HG03469 (cell line): ENCODE results near the gene ST6GALNAC4.
A peak's percentile ranks its signal among the peaks of the same experiment; 100 is the strongest.

ENCODE experiments used
- ATAC-seq: cut with Tn5 transposase; IDR thresholded peaks from one replicate; pipeline ENCODE4 v1.9.1; 2021; ENCODE audit warnings: mild to moderate bottlenecking, moderate library complexity, moderate number of reproducible peaks; ENCODE audit not compliant: unreplicated experiment

Gene ST6GALNAC4, protein sequence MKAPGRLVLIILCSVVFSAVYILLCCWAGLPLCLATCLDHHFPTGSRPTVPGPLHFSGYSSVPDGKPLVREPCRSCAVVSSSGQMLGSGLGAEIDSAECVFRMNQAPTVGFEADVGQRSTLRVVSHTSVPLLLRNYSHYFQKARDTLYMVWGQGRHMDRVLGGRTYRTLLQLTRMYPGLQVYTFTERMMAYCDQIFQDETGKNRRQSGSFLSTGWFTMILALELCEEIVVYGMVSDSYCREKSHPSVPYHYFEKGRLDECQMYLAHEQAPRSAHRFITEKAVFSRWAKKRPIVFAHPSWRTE

DNA sequence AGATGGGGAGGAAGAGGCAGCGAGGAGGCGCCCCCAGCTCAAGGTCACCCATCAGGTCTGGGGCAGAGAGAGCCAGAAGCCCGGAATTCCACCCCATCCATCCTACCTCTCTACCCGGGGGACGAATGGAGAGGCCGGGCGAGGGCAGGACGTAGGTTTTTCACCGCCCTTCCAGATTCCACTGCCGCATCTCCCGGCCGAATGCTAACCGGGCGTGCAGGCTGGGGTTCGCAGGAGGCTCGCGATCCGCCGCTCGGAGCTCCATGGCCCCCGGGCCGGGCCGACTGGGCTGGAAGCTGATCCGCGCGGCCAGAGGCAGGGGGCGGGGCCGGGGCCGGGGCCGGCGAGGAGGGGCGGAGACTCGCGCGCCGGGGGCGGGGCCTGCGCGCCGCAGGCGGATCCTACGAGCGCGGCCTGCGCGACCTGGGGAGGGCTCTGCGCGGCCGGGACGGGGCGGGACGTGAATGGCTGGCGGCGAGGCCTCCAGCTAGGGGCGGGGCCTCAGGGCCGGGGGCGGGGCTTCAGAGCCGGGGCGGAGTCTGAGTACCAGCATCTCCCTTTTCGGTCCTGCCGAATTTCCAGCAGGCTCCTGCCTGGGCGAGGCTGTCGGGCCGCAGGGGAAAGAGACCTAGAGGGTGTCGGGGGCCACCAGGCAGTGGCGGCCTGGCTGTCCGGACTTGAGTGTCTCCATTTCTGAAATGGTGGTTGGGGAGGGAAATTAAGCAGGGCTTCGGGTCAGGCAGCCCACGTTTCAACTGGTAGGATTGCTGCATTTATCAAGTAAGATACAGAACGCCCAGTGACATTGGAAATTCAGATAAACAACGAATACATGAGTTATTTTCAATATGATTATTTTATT, at the start of gene ST6GALNAC4:
Gene ST6GALNAC4, minus strand, starts transcription at position 322 of the 862 bp plus-strand sequence. CDS start 622 bp downstream, outside the sequence.
- peak; percentile 34 for ATAC-seq

DNA sequence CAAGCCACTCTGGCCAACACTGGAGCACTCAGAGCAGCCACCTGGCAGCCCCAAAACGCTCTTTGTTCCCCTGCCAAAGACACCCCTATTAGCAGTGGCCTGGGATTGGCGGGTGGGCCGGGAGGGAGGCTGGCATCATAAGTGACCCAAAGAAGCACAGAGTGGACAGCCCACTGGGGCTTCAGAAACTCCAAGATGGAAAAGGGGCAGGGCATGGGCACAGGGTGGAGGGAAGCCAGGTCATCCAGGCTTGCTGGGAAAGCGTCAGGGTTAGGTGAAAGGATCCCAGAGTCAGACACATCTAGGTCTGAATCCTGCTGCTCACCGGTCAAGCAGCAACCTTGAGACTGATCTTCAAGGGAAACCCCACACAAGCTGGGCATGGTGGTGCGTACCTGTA, 49.1 kb upstream of the ST6GALNAC4 start:
- no peak for ATAC-seq

DNA sequence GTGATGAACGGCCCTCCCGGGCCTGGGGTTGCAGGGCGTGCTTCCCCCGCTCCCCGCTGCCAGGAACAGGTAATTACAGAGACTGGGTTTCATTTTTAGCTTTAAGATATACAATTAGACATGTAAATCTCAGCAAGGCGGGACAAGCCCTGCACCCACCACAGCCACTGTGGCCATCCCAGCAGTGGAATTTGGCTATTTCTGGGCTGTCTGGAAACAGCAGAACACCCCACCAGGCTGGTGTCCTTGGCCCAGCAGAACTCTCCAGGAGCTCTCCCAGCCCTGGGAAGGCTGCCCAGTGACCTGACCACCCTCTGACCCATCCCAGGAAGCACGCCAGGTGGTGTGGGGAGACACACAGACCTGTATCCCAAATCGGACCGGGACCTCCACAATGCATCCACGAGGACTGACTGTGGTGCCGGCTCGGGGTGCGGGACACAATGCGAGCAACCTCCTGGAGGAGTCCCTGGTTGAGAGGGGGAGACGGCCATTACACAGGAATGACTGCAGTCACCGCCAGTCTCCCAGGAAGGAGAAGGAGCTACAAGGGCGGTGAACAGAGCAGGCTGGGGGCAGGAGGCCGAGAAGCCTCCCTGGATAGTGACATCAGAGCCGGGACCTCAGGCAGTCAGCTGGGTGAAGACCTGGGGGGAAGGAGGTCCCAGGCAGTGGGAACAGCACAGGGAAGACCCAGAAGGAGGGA, 46.7 kb upstream of the ST6GALNAC4 start:
- no peak for ATAC-seq

DNA sequence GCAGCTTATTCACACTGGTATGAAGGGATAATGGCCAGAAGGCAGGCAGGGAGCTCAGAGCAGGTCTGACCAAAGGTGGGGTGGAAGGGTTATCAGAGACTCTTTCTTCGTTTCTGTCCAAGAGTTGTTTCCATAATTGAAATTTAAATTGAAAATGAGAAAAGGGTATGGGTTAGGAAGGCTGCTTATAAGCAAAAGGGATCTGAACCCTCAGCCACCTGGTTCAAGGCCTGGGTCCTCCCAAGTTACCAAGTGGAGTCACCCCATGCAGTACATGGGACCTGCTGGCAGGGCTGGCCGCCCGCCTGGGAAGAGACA, 46.2 kb upstream of the ST6GALNAC4 start:
- ATAC-seq = no peak

DNA sequence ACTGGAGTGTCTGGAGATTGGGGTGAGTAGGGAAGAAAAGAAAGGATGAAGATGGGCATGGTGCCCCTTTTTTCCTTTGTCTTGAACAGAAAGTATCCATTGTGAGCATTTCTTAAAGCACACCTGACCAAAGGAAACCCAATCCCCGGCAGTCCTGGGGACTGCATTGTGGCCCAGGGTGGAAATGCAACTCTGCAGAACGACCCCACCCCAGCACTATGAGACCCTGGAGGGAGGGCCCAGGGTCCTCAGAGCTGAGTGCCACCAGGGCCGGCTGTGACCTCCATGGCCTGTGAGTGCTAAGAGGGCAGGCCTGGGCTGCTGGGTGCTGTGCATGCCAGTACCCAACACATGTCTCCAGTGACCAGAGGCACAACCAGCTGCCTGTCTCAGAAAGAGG, 45.4 kb upstream of the ST6GALNAC4 start:
- no peak for ATAC-seq

DNA sequence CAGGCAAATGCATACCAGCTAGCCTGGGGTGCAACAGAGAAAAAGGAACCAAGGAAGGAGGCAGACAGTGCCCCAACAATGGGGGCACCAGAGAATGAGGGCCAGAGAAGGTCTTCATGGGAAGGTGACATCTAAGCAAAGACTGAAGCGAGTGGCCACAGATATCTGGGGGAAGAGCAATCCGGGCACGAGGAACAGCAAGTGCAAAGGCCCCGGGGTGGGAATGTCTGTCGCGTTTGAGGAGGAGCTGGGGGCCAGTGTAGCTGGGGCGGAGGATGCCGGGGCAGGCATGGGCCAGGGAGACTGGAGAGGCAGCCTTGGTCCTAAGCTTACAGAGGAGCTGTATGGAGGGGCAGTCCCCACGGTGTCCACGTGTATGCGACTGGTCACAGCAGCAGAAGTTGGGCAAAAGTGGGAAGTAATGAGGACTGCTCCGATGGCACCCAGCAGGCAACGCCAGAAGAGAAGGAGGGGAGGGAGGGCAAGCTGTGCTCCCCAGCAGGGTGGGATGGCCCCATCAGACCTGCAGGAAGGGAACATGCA, 44.8 kb upstream of the ST6GALNAC4 start:
- ATAC-seq = no peak

DNA sequence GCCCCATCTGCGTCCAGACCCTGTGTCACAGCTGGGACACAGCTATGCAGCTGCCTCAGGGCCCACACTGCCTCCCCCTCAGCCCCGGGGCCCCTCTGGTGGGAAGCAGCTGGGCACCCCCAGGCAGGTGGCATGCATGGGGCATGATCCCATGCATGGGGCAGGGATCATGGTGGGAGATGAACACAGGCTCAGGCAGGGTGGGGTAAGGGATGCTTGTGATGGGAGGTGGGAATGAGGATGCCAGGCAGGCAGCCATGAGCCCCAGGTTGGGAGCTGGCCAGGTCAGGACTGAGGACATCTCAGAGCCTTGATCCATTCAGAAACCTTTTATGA, 44.3 kb upstream of the ST6GALNAC4 start:
- no peak for ATAC-seq

DNA sequence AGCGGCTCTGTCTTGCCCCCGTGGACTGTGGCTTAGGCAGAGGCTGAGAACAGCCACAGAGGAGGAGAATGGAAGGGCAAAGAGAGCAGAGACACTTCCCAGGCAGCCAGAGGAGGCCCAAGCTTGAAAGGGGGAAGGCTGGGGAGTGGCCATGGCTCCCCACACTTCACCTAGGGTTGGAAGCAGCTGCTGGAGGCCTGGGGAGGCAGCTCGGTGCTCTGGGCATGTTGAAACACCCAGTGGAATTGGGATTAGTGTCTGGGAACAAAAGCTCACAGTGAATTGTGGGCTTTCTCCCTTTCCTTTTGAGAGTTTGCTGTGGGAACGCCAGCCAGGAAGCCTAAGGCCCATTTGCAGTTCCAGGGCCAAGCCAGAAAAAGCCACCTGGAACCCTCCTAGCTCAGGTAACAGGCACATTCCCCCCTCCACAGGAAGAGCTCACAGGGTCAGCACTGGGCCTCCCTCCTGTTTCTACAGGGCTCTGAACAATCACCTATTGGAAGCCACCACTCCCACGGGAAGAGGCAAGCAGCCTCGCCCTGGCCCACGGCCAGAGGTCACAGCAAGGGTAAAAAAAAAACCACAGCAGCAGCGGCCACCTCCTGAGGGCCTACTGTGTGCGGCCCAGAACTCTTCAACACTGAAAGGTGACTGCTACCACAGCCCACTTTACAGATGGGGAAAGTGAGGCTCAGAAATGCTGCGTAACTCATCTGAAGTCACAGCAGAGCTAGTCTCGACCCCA, 43.7 kb upstream of the ST6GALNAC4 start:
- no peak for ATAC-seq

DNA sequence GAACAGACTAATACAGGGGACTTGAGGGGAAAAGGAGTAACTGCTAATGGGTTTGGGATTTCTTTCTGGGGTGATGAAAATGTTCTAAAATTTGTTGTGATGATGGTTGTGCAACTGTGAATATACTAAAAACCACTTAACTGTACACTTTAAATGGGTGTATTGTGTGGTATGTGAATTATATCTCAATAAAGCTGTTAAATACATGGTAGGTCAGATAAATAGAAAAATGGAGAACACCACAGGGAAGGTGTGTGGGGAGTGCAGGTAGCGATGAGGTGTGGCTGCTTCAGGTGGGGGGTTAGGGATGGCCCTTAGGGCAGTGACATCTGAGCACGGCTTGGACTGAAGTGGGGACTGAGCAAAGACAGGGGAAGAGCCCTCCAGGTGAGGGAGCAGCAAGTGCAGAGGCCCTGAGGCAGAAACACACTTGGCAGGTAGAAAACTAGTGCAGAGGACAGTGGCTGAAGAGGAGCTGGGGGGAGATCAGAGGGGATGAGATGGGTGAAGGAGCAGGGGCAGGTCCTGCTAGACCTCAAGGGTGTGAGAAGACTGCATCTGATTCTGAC, 43.1 kb upstream of the ST6GALNAC4 start:
- ATAC-seq = no peak

DNA sequence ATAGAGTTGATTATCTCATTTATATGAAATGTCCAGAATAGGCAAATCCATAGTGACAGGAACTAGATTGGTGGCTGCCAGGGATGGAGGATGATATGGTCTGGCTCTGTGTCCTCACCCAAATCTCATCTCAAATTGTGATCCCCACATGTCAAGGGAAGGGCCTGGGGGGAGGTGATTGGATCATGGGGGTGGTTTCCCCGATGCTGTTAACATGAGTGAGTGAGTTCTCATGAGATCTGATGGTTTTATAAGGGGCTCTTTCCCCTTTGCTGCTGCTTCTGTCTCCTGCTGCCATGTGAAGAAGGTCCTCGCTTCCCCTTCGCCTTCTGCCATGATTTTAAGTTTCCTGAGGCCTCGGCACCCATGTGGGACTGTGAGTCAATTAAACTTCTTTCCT, 42.6 kb upstream of the ST6GALNAC4 start:
- ATAC-seq = no peak

DNA sequence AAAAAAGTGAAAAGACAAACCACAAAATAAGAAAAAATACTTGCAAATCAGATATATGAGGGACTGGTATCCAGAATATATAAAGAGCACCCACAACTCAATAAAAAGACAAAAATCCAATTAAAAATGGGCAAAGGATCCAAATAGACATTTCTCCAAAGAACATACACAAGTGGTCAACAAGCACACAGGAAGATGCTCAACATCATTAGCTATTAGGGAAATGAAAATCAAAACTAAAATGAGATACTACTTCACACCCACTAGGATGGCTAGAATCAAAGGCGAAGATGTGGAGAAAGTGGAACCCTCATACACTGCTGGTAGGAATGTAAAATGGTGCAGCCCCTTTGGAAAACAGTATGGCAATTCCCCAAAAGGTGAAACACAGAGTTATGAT, 41.9 kb upstream of the ST6GALNAC4 start:
- no peak for ATAC-seq

DNA sequence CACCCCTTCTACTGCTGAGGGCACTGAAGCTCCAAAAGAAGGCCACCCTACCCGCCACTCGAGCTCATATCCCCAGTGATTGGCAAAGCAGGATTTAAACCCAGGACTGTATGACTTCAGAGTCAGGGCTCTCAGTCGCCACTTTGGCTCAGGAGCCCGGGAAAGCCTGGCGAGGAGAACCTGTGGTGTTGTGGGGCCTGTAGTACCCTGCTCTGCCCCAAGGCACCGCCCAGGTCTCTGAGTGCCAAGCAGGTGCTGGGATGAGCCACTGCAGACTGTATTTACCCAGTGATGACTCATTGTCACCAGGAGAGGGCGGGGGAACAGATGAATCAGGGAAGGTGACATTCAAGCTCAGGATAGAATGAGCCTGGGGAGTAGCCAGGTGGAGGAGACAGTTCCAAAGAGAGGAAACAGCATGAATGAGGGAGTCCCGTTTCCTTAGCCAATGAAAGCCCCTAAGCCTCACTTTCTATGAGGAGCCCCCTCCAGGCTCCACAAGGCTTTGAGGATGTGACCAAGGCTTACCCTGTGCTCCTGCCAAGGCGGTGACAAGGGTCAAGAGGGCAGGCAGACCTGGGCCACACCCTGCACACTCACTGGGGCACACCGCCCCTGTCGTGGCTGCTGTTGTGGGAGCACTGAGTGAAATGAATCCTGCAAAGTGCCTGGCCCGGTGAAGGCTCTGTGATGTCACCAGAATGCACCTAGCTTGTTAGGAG, 38.6 kb upstream of the ST6GALNAC4 start:
- ATAC-seq = no peak

DNA sequence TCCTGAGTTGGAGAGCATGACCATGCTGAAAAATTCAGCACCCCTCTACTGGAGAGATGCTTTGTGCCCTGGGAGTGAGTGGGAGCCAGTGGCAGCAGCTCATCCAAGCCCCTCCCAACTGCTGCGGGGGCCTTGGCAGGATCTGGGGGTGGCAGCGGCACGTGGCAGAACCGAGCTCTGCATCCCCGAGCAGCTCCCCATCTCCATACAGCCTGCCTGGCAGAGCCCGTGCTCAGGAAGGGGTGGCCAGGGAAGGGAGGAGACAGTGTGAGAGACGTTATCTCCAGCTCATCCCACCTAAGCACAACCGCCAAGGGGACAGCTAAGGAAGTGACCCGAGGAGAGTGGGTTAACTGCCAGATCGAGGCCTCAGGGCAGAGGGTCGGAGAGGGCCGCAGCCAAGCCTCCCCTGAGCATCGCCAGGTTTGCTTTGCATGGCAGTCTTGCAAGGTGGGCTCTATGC, 38.0 kb upstream of the ST6GALNAC4 start:
- ATAC-seq = no peak

DNA sequence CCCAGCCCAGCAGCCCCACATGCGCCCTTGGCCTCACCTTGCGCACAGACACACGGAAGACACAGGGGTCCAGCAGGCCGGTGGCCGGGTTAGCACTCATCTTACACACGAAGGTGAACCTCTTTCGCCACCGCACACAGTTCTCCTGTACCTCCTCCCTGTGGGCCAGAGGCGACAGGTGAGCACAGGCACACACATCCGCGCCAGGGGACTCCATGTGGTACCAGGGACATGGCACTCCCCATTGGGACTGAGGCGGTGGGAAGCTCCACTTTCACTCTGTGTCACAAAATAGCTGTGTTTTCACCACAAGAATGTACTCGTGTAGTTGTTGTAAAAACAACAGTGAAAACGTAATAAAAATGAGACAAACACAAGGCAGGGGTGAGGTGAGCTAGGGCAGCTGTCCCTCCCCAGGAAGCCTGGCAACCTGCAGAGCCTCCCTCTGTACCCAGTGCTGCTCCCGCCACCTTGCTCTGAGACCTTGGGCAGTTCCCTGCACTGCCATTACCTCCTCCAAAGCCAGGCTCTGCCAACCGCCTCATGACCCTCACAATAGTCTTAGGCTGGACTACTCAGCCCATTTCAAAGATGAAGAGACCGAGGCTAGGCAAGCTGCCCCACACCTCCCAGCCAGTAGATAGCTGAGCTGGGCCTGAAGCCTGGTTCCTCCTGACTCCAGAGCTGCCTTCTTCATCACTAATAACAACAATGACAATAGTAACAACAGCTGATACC, 37.1 kb upstream of the ST6GALNAC4 start:
- no peak for ATAC-seq

DNA sequence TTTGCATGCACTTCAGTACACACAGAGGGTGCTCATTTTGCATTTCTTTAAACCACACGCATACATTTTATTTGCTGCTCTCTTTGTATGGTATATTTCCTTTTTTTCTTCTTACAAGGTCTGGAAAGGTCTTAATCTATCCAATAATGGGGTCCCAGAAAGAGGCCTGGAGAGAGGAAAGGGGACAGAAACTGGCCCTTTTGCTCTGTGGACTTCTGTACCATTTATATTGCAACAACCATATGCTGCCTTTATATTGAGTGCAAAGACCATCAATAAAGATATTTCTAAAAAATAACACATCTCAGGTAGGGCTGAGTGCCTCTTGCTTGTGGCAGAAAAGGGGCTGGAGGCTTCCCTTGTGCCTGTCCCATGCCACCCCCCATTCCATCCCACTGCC, 36.3 kb upstream of the ST6GALNAC4 start:
- ATAC-seq = no peak

DNA sequence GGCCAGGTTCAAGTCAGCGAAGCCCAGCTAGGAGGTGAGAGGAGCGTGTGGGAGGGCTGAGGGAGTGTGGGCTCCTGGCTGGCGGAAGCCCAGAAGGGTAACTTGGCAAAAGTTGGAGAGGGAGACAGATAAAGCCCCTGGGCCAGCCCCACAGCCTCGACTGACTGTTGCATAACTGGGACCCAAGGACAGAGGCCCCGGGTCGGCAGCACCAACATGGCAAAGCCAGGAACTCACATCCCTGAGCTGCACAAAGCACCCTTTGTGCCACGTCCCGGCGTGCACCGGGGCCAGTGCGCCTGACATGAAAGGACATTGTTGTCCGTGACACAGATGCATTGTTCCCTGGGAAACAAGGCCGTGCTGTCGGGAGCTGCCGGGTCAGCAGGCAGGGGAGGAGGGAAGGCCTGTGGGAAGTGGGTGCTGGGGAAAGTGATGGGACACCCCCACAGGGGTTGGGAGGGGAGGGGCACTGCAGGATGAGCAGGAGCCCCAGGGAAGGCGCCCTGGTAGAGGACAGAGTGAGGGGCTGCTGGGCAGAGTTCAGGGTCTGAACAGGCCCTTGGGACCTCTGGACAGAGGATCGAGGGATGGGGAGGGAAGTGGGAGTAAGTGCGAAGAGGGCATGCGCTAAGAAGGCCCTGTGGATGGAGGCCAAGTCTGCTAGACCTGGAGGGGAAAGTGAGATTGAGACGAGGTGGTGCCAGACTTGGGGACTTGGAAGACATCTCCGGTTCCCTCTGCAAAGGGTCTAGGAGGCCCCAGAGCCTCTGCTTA, 33.9 kb upstream of the ST6GALNAC4 start:
- no peak for ATAC-seq

DNA sequence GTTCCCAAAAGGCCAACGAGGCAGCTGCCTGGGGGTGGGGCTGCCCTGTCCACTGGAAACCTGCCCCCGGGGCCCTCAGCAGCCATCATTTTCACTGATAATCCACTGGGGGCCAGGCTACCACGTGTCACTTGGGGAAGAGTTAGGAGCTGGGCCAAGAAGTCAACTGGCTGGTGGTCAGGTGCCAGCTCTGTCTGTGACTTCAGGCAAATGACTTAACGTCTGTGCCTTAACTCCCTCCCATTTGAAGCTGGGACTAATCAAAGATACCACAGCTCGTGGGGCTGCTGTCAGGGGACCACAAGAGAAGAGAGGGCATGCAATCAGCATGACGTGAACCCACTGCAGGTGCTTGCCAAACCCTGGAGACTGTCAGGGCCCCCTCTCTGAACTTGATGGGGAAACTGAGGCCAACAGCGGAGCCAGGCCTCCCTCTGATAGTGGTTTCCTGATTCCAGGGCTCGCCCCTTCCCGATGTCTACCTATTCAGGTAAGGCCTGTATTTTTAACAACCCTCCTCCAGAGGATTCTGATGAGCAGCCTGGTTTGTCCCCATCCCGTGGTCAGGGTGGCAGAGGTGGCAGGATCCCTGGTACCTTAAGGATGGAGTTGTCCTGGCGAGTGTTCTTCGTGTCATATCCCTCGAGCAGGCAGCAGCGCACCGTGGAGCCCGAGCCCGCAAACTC, 33.1 kb upstream of the ST6GALNAC4 start:
- ATAC-seq = no peak
